ENCODE measurements around the gene OR5H6. TPM values are rescaled to one million over a fixed set of nuclear protein-coding genes. Genes with fewer than 3 reads are reported as not detected.

The OR5H6 gene
- total RNA-seq, 4 donors from 2014 or later: 0.34 TPM; not detected in 3

DNA sequence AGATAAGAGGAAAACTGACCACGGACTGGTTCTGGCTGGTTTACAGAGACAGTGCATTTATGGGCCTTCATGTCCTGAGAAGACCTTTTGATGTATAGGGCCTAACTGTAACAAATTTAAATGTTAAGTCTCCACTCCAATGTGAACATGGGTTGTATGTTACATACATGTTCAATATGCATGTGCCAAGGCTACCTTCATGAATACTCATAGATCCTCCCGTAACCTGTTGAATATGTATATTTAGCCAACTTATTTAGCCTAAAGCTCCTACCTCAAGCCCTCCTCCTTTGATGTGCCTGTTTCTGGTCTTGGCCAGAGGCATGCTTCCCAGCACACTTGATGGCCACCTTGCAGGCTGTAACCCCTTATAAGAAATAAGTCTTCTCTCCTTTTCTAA, 18.2 kb downstream of the OR5H6 start, which contains the start of gene OR5H2:
TSS of gene OR5H2 (plus strand) at position 301 of the 400 bp plus-strand sequence. CDS start 398 bp downstream, outside the sequence.
- TF ChIP-seq, protein P1, sequence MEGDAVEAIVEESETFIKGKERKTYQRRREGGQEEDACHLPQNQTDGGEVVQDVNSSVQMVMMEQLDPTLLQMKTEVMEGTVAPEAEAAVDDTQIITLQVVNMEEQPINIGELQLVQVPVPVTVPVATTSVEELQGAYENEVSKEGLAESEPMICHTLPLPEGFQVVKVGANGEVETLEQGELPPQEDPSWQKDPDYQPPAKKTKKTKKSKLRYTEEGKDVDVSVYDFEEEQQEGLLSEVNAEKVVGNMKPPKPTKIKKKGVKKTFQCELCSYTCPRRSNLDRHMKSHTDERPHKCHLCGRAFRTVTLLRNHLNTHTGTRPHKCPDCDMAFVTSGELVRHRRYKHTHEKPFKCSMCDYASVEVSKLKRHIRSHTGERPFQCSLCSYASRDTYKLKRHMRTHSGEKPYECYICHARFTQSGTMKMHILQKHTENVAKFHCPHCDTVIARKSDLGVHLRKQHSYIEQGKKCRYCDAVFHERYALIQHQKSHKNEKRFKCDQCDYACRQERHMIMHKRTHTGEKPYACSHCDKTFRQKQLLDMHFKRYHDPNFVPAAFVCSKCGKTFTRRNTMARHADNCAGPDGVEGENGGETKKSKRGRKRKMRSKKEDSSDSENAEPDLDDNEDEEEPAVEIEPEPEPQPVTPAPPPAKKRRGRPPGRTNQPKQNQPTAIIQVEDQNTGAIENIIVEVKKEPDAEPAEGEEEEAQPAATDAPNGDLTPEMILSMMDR (IDR thresholded peaks at IDR 0.05; ENCODE audit: low read depth): no peak

DNA sequence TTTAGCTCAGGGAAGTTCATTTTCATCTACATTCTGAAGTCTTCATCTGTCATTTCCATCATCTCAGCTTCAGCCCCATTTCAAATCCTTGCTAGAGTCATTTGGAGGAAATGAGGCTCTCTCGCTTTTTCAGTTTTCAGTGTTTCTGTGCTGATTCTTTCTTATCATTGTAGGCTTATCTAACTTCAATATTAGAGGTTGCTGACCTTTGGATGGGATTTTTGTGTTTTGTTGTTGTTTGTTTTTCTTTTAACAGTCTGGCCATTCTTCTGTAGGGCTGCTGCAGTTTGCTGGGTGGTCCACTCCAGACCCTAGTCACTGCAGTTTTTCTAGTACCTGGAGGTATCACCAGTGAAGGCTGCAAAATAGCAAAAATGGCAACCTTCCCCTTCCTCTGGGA, 26.9 kb downstream of the OR5H6 start:
- TF ChIP-seq, protein P1 (IDR thresholded peaks at IDR 0.05; ENCODE audit: low read depth): no peak

DNA sequence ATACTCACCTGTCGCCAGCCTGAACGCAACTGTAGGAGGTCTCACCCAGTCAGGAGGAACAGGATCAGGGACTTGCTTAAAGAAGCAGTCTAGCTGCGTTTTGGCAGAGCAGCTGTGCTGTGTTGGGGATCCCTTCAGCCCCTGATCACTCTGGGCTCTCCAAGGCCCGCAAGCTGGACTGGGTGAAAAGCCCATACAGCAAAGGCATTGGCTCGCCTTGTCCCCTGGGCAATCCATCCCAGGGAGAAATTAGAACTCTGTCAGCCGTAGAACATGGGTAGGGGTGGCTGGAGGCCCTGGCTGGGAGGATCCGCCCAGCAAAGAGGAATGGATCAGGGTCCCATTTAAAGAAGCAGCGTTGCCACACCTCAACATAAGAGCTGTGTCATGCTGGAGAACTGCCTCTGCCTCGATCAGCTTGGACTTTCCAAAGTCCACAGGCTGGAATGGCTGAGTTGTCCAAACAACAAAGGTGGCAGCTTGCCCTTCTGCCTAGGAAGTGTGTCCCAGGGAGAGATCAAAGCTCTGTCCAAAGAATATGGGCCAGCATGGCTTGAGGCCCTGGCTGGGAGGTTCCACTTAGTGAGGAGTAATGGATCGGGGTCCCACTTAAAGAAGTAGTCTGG, 27.4 kb downstream of the OR5H6 start:
- TF ChIP-seq, protein P1 (IDR thresholded peaks at IDR 0.05; ENCODE audit: low read depth): no peak

Other genes starting within 250 kb of the OR5H6 start
- not detected for gene GABRR3, start 228.9 kb upstream of the OR5H6 start, total RNA-seq
- gene OR5AC2, start 177.1 kb upstream of the OR5H6 start, total RNA-seq: not detected
- not detected for gene OR5H1, start 133.5 kb upstream of the OR5H6 start, total RNA-seq
- gene OR5H14, start 116.8 kb upstream of the OR5H6 start, total RNA-seq: not detected
- gene OR5H15, start 97.5 kb upstream of the OR5H6 start, total RNA-seq: not detected
- not detected for gene OR5H2, start 18.3 kb downstream of the OR5H6 start, total RNA-seq
- not detected for gene OR5K4, start 89.6 kb downstream of the OR5H6 start, total RNA-seq
- not detected for gene OR5K3, start 126.4 kb downstream of the OR5H6 start, total RNA-seq
- not detected for gene OR5K1, start 199.0 kb downstream of the OR5H6 start, total RNA-seq
- gene OR5K2, start 233.4 kb downstream of the OR5H6 start, total RNA-seq: not detected